Activated CD8-positive, alpha-beta T cell treated with anti-CD3 and anti-CD28 coated beads for 36 hours (primary cell): ENCODE results near the gene ABHD17C. TPM values are rescaled to one million over a fixed set of nuclear protein-coding genes. Genes with fewer than 3 reads are reported as not detected.

Experiments used
- ATAC-seq: fragments of 200-7000 bp; cut with Tn5 transposase; one replicate; pipeline ENCODE4 v1.10.0; 2021; ENCODE audit warnings: mild to moderate bottlenecking, moderate library complexity
- CTCF ChIA-PET: fragments of 350-600 bp; sonication (Branson Sonifier 250); formaldehyde crosslinking; loops from one replicate; lab custom pipeline; 2021; ENCODE audit warnings: antibody characterized with exemption; lab: Charles Lee
- POLR2A ChIA-PET: fragments of 350-600 bp; sonication (Branson Sonifier 250); formaldehyde crosslinking; loops from one replicate; lab custom pipeline; 2021; ENCODE audit warnings: antibody characterized with exemption; lab: Charles Lee
- DNase-seq: peaks from one replicate; pipeline ENCODE4 v3.0.0-alpha.2; 2020
- H3K27ac Mint-ChIP-seq: one replicate; pipeline ENCODE4 v1.8.0; 2021; ENCODE audit warnings: mild to moderate bottlenecking, mixed read lengths
- H3K27me3 Mint-ChIP-seq: one replicate; pipeline ENCODE4 v1.8.0; 2021; ENCODE audit warnings: mixed read lengths
- H3K36me3 Mint-ChIP-seq: one replicate; pipeline ENCODE4 v1.8.0; 2021; ENCODE audit warnings: low read depth, mixed read lengths
- H3K4me1 Mint-ChIP-seq: one replicate; pipeline ENCODE4 v1.8.0; 2021; ENCODE audit warnings: low read depth, mixed read lengths
- H3K4me3 Mint-ChIP-seq: one replicate; pipeline ENCODE4 v1.8.0; 2021; ENCODE audit warnings: mild to moderate bottlenecking, moderate library complexity, mixed read lengths
- H3K9me3 Mint-ChIP-seq: one replicate; pipeline ENCODE4 v1.8.0; 2021; ENCODE audit warnings: mixed read lengths
- intact Hi-C: fragments of 100-400 bp; cut with micrococcal nuclease; formaldehyde crosslinking; loops from one replicate; pipeline ENCODE4 v1.10.0; 2022
- total RNA-seq, 2 experiments: library from RNA; stranded (reverse); gene quantifications; one replicate each; pipeline ENCODE4 v1.2.3, GENCODE V29; 2021
- TF ChIP-seq, protein P1 (sequence below): fragments of 200-600 bp; IDR thresholded peaks from one replicate; pipeline ENCODE4 v1.8.0; 2022; ENCODE audit warnings: antibody characterized with exemption, mild to moderate bottlenecking

ABHD17C gene
- total RNA-seq, 2 experiments from 2014 or later, result 5.4 to 5.6 TPM

DNA sequence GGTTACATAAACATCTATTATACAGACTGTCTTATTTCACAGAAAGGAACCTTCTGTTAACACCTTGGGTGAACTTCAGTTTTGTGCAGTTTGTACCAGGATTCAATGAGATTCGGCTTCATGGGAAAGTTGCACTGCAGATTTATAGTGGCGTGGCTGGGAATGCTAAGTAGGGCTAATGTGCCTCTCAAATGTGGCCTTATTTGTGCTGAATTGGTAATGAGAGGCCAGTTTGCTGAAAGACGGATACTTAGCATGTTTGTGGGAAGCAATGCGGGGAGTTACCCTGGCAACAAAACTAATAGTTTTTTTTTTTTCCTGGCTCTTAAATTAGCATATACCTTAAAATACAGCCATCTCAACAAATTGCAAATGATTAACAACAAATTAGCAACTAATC, 55.5 kb downstream of the ABHD17C start:
- TF ChIP-seq, protein P1, sequence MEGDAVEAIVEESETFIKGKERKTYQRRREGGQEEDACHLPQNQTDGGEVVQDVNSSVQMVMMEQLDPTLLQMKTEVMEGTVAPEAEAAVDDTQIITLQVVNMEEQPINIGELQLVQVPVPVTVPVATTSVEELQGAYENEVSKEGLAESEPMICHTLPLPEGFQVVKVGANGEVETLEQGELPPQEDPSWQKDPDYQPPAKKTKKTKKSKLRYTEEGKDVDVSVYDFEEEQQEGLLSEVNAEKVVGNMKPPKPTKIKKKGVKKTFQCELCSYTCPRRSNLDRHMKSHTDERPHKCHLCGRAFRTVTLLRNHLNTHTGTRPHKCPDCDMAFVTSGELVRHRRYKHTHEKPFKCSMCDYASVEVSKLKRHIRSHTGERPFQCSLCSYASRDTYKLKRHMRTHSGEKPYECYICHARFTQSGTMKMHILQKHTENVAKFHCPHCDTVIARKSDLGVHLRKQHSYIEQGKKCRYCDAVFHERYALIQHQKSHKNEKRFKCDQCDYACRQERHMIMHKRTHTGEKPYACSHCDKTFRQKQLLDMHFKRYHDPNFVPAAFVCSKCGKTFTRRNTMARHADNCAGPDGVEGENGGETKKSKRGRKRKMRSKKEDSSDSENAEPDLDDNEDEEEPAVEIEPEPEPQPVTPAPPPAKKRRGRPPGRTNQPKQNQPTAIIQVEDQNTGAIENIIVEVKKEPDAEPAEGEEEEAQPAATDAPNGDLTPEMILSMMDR, result no peak
- Mint-ChIP-seq H3K9me3 (peaks cover 7% of the 10 kb centered on the region), H3K4me3 (no peak overlapping the region), H3K36me3 (peaks cover 4% of the 10 kb centered on the region), H3K27ac (no peak overlapping the region), H3K27me3 (no peaks in the 10 kb centered on the region), H3K4me1 (peaks cover under 1% of the 10 kb centered on the region)
- intact Hi-C loops, result no loop called here
- CTCF ChIA-PET, result interaction anchor here (1.1 kb wide), 1 partner anchor 219 kb away, joined by 3 read pairs; no protein-coding TSS in a partner anchor
- ATAC-seq (no peak), DNase-seq (no peak)
- POLR2A ChIA-PET, result no interaction called here

DNA sequence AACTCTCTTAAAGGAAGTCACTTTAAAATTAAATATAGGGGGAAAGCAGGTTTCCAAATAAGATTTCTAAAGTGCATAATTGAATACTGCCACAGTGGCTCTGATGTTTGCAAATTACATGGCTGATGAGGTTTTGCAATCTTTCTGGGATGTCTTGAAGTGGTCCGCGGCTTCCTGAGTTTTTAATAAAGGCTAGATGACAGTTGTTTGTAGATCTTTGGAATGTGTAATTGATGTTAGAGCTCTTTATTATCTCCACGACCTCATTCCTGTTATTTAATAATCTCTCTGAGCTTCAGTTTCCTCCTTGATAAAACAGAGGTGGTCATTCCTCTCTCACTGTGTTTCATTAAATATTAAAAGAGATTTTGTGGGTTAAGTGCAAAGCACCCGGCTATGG, 57.1 kb downstream of the ABHD17C start:
- CTCF ChIA-PET, result interaction anchor here (0.8 kb wide), 1 partner anchor 24 kb away, joined by 3 read pairs; no protein-coding TSS in a partner anchor
- Mint-ChIP-seq H3K27me3 (no peaks in the 10 kb centered on the region), H3K36me3 (peaks cover 2% of the 10 kb centered on the region), H3K9me3 (no peaks in the 10 kb centered on the region), H3K4me3 (no peak overlapping the region), H3K27ac (no peak overlapping the region), H3K4me1 (peaks cover 4% of the 10 kb centered on the region)
- ATAC-seq, result no peak
- intact Hi-C loops, result no loop called here
- TF ChIP-seq, protein P1, result no peak
- DNase-seq, result no peak
- POLR2A ChIA-PET, result interaction anchor here (0.6 kb wide), 1 partner anchor 271 kb away, joined by 3 read pairs; no protein-coding TSS in a partner anchor

DNA sequence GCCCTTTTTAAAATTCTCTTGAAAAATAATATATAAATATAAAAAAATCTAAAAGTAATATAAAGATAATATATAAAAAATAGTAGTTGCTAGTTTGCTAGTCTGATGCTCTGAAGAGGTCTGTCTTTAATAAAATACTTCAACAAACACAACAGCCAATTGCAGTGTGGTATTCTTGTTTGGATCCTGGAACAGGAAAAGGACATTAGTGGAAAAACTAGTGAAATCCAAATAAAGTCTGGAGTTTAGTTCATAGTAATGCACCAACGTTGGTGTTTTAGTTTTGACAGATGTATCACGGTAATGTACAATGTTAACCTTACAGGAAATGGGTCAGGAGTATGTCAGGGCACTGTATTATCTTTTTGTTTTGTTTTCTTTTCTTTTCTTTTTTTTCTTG, 58.1 kb downstream of the ABHD17C start:
- no peak for DNase-seq
- Mint-ChIP-seq H3K9me3 (no peaks in the 10 kb centered on the region), H3K27ac (no peak overlapping the region), H3K36me3 (peaks cover 2% of the 10 kb centered on the region), H3K4me3 (no peak overlapping the region), H3K4me1 (peaks cover 4% of the 10 kb centered on the region), H3K27me3 (no peaks in the 10 kb centered on the region)
- intact Hi-C loops, result no loop called here
- TF ChIP-seq, protein P1, result no peak
- ATAC-seq, result no peak
- ChIA-PET CTCF (interaction anchor here (0.8 kb wide), 1 partner anchor 23 kb away, joined by 3 read pairs; no protein-coding TSS in a partner anchor), POLR2A (interaction anchor here (0.6 kb wide), 1 partner anchor 57 kb away, joined by 3 read pairs; no protein-coding TSS in a partner anchor)

DNA sequence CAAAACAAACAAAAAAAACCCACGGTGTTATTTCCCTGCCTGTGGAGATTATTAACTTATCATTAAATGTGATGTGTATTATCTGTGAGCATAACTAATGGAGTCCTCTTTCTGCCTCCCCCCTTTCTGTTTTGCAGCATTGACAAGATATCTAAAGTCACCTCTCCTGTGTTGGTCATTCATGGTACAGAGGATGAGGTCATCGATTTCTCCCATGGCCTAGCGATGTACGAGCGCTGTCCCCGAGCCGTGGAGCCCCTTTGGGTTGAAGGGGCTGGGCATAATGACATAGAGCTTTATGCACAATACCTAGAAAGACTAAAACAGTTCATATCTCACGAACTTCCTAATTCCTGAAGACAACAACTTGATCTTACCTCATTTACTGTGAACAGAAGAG, 58.9 kb downstream of the ABHD17C start:
- ATAC-seq, result no peak
- Mint-ChIP-seq H3K4me3 (no peak overlapping the region), H3K27ac (no peak overlapping the region), H3K36me3 (peaks cover 2% of the 10 kb centered on the region), H3K4me1 (peaks cover 4% of the 10 kb centered on the region), H3K9me3 (no peaks in the 10 kb centered on the region), H3K27me3 (no peaks in the 10 kb centered on the region)
- ChIA-PET CTCF (interaction anchor here (1.2 kb wide), 1 partner anchor 22 kb away, joined by 3 read pairs; no protein-coding TSS in a partner anchor), POLR2A (no interaction called here)
- intact Hi-C loops, result no loop called here
- DNase-seq, result no peak
- TF ChIP-seq, protein P1, result no peak

DNA sequence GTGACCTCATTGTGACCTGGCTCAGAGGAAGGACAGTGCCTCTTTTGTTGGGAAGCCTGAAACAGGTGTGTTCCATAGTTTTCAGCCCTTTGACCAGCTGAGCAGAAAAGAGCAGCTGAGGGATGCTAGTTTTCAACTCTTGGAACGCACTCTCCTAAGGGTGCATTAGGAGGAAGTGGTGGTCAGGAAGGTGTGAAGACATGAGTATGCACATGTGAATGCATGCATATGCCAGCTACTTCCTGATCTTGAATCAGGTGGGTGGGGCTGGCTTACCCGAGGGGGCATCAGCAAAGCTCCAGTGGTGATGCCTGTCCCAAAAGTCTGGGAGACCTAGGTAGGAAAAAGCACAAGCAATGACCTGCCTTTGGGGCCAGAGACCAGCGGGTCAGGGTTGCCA, 60.8 kb downstream of the ABHD17C start:
- no peaks in the 10 kb centered on the region for H3K27me3 Mint-ChIP-seq
- ChIA-PET CTCF (interaction anchor here (1.2 kb wide), 1 partner anchor 20 kb away, joined by 3 read pairs; no protein-coding TSS in a partner anchor), POLR2A (no interaction called here)
- ATAC-seq, result no peak
- intact Hi-C loops, result no loop called here
- peaks cover 2% of the 10 kb centered on the region for H3K36me3 Mint-ChIP-seq
- no peak overlapping the region for H3K27ac Mint-ChIP-seq
- no peaks in the 10 kb centered on the region for H3K9me3 Mint-ChIP-seq
- no peak for DNase-seq
- peaks cover 4% of the 10 kb centered on the region for H3K4me1 Mint-ChIP-seq
- TF ChIP-seq, protein P1, result no peak
- H3K4me3 Mint-ChIP-seq, result no peak overlapping the region
